Breast epithelium (tissue), 4 donors: ENCODE results near the gene SCUBE2. TPM values are rescaled to one million over a fixed set of nuclear protein-coding genes. Genes with fewer than 3 reads are reported as not detected.

ENCODE experiments used
- DNase-seq, 2 donors: peaks; one replicate each; pipeline ENCODE4 v3.0.0-alpha.2; 2019; ENCODE audit warnings: low spot score in 2 of 2
- H3K27ac ChIP-seq, 2 donors: fragments of 200-600 bp; sonication (generic) in 1 of 2; one replicate each; pipeline ENCODE4 v1.5.1; 2016 to 2019; ENCODE audit warnings: mild to moderate bottlenecking in 1 of 2
- H3K27me3 ChIP-seq, 2 donors: fragments of 200-600 bp; sonication (generic) in 1 of 2; one replicate each; pipeline versions ENCODE4 v1.5.1 to v1.6.0; 2017 to 2019; ENCODE audit warnings: control low read depth in 1 of 2, mild to moderate bottlenecking in 1 of 2
- H3K36me3 ChIP-seq: fragments of 200-600 bp; one replicate; pipeline ENCODE4 v1.5.1; 2019
- H3K4me1 ChIP-seq, 2 donors: fragments of 200-600 bp; sonication (generic); one replicate each; pipeline ENCODE4 v1.5.1; 2016 to 2019; ENCODE audit warnings: control low read depth in 1 of 2
- H3K4me3 ChIP-seq, 3 donors: fragments of 200-600 bp; sonication (generic); 1 replicate in 2 of 3; 2 replicates in 1 of 3; pipeline ENCODE4 v1.5.1; 2016 to 2019; ENCODE audit warnings: mild to moderate bottlenecking in 3 of 3, moderate library complexity in 2 of 3
- H3K9me3 ChIP-seq, 2 donors: fragments of 200-600 bp; sonication (generic) in 1 of 2; one replicate each; pipeline ENCODE4 v1.5.1; 2016 to 2019; ENCODE audit warnings: control low read depth in 1 of 2
- CTCF ChIP-seq, 3 donors: fragments of 450-650 bp; IDR thresholded peaks; one replicate each; pipeline ENCODE4 v1.5.1; 2016 to 2017; ENCODE audit warnings: antibody characterized with exemption in 3 of 3, mild to moderate bottlenecking in 3 of 3, moderate library complexity in 3 of 3
- POLR2A ChIP-seq: fragments of 450-650 bp; IDR thresholded peaks from one replicate; pipeline ENCODE4 v1.6.1; 2016; ENCODE audit warnings: antibody characterized with exemption, mild to moderate bottlenecking, moderate library complexity
- POLR2AphosphoS5 ChIP-seq, 3 donors: sonication (generic); formaldehyde crosslinking; IDR thresholded peaks; one replicate each; pipeline ENCODE4 v1.6.1; 2017; ENCODE audit warnings: antibody characterized with exemption in 3 of 3
- intact Hi-C: fragments of 100-400 bp; cut with DNase I; formaldehyde crosslinking; loops from one replicate; pipeline ENCODE4 v1.15.1; 2023; ENCODE audit warnings: low total_unique reads
- total RNA-seq, 3 donors: library from RNA; depleted of rRNA; stranded (reverse); fragments of >200 nt; gene quantifications; one replicate each; pipeline ENCODE4 v1.1.0, GENCODE V29; 2016

Gene SCUBE2
- total RNA-seq, 3 donors from 2014 or later: 35.7 to 139 (median 78.7) TPM

GRCh38 chr11:9138133-9138453 lies 46.7 kb upstream of the SCUBE2 start:
- H3K4me1 ChIP-seq: peaks cover 4 to 18% of the 10 kb centered on the region in 2 donors
- no peak for TF ChIP-seq POLR2A
- TF ChIP-seq POLR2AphosphoS5 (IDR thresholded peaks at IDR 0.05): no peak
- TF ChIP-seq CTCF (IDR thresholded peaks at IDR 0.05): no peak
- no peaks in the 10 kb centered on the region for H3K27me3 ChIP-seq
- no peak for DNase-seq
- no peak overlapping the region for H3K4me3 ChIP-seq
- H3K27ac ChIP-seq: peak overlapping the region; percentile 78 to 89
- H3K36me3 ChIP-seq: no peaks in the 10 kb centered on the region
- intact Hi-C loops: no loop called here
- no peaks in the 10 kb centered on the region for H3K9me3 ChIP-seq

GRCh38 chr11:9137293-9138132 lies 46.1 kb upstream of the SCUBE2 start:
- H3K4me3 ChIP-seq: no peak overlapping the region
- DNase-seq: peak; percentile 73 to 82
- intact Hi-C loops: no loop called here
- peaks cover 4 to 18% of the 10 kb centered on the region in 2 donors for H3K4me1 ChIP-seq
- peak; percentile 65 to 96 (median 88) for TF ChIP-seq CTCF (IDR thresholded peaks at IDR 0.05)
- no peak for TF ChIP-seq POLR2A
- peak overlapping the region; percentile 73 to 78 for H3K27ac ChIP-seq
- no peaks in the 10 kb centered on the region for H3K9me3 ChIP-seq
- no peaks in the 10 kb centered on the region for H3K36me3 ChIP-seq
- no peaks in the 10 kb centered on the region for H3K27me3 ChIP-seq

GRCh38 chr11:9136741-9137140 lies 45.3 kb upstream of the SCUBE2 start:
- DNase-seq: no peak
- H3K36me3 ChIP-seq: no peaks in the 10 kb centered on the region
- H3K27me3 ChIP-seq: no peaks in the 10 kb centered on the region
- H3K4me3 ChIP-seq: no peak overlapping the region
- TF ChIP-seq CTCF (IDR thresholded peaks at IDR 0.05) (no peak), POLR2A (no peak), POLR2AphosphoS5 (IDR thresholded peaks at IDR 0.05) (no peak)
- H3K4me1 ChIP-seq: peaks cover 4 to 18% of the 10 kb centered on the region in 2 donors
- peak overlapping the region in 1 of 2 donors; percentile 73 for H3K27ac ChIP-seq
- intact Hi-C loops: no loop called here
- H3K9me3 ChIP-seq: no peaks in the 10 kb centered on the region

- intact Hi-C loops: no loop called here
- TF ChIP-seq POLR2A (no peak), POLR2AphosphoS5 (IDR thresholded peaks at IDR 0.05) (no peak), CTCF (IDR thresholded peaks at IDR 0.05) (no peak)
- H3K27ac ChIP-seq: no peak overlapping the region
- no peaks in the 10 kb centered on the region for H3K9me3 ChIP-seq
- H3K27me3 ChIP-seq: no peaks in the 10 kb centered on the region
- DNase-seq: no peak
- H3K4me1 ChIP-seq: peaks cover 0 to 7% of the 10 kb centered on the region in 2 donors
- H3K36me3 ChIP-seq: no peaks in the 10 kb centered on the region
- H3K4me3 ChIP-seq: no peak overlapping the region
These were observed 42.6 kb upstream of the SCUBE2 start for GRCh38 chr11:9133956-9134355.

DNA sequence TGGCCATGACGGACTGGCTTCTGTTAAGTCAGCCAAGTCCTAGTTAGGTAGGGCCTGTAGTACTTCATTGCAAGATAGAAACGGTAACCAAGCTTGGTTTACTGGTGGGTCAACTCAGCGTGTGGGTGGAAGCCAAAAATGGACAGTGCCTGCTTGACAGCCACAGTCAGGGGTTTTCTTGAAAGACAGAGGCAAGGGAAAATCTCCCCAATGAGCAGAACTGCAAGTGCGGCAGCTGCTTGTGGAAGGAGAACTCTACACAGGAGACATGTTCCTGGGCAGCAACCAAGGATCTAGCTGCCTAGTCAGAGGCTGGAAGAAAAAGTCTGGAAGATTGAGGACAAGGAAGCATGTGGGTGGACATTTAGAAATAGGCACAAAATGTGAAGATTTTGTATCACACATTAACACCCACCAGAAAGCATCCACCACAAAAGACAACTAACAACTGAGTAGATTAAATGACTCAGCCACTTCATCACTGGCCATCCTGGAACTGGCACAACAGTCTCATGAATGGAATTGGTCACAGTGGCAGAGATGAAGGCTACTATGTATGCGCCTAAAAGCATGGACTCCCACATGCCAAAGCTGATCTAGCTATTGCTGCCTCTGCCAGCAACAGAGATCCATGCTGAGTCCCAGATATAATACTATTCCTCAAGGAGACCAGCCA lies 40.9 kb upstream of the SCUBE2 start:
- H3K36me3 ChIP-seq: no peaks in the 10 kb centered on the region
- no peak for DNase-seq
- no peak overlapping the region for H3K4me3 ChIP-seq
- H3K27me3 ChIP-seq: no peaks in the 10 kb centered on the region
- TF ChIP-seq POLR2A (no peak), POLR2AphosphoS5 (IDR thresholded peaks at IDR 0.05) (no peak), CTCF (IDR thresholded peaks at IDR 0.05) (no peak)
- intact Hi-C loops: no loop called here
- H3K9me3 ChIP-seq: no peaks in the 10 kb centered on the region
- no peak overlapping the region for H3K27ac ChIP-seq
- no peaks in the 10 kb centered on the region for H3K4me1 ChIP-seq
